GM12878 (cell line): ENCODE data around the gene INCA1. TPM values are rescaled to one million over a fixed set of nuclear protein-coding genes. Genes with fewer than 3 reads are reported as not detected.

Experiments
- ATF2 ChIP-seq: IDR thresholded peaks from 2 replicates; pipeline ENCODE4 v1.6.1; 2012; ENCODE audit warnings: low read length, inconsistent platforms
- BCL3 ChIP-seq: IDR thresholded peaks from 2 replicates; pipeline ENCODE4 v1.6.1; 2011; ENCODE audit warnings: borderline replicate concordance, low read depth, mild to moderate bottlenecking, moderate library complexity, low read length; ENCODE audit not compliant: insufficient read depth, poor library complexity, severe bottlenecking
- DPF2 ChIP-seq: fragments of 450-650 bp; IDR thresholded peaks from 2 replicates; pipeline ENCODE4 v1.6.1; 2017; ENCODE audit warnings: mild to moderate bottlenecking
- E4F1 ChIP-seq: fragments of 450-650 bp; IDR thresholded peaks from 2 replicates; pipeline ENCODE4 v1.6.1; 2018; ENCODE audit warnings: borderline replicate concordance, mild to moderate bottlenecking; ENCODE audit not compliant: partially characterized antibody
- ESRRA ChIP-seq: IDR thresholded peaks from 2 replicates; pipeline ENCODE4 v1.6.1; 2012; ENCODE audit warnings: mild to moderate bottlenecking, low read length, improper control_type of control experiment
- EZH2 ChIP-seq: IDR thresholded peaks from 2 replicates; pipeline ENCODE4 v1.6.1; 2012; ENCODE audit warnings: low read depth, mild to moderate bottlenecking, control low read depth, inconsistent platforms, low read length, borderline replicate concordance; ENCODE audit not compliant: control insufficient read depth
- HDAC2 ChIP-seq: fragments of 200-600 bp; sonication (generic); IDR thresholded peaks from 2 replicates; pipeline ENCODE4 v1.6.1; 2017
- IRF5 ChIP-seq: fragments of 450-650 bp; IDR thresholded peaks from 2 replicates; pipeline ENCODE4 v1.6.1; 2017; ENCODE audit warnings: borderline replicate concordance
- MTA2 ChIP-seq: fragments of 450-650 bp; IDR thresholded peaks from 2 replicates; pipeline ENCODE4 v1.6.1; 2016; ENCODE audit warnings: low read depth, mild to moderate bottlenecking, moderate library complexity
- MYB ChIP-seq: fragments of 150-350 bp; IDR thresholded peaks from 2 replicates; pipeline ENCODE4 v1.6.1; 2014; ENCODE audit warnings: mild to moderate bottlenecking, low read depth, low read length, borderline replicate concordance
- NFIC ChIP-seq: IDR thresholded peaks from 2 replicates; pipeline ENCODE4 v1.6.1; 2012; ENCODE audit warnings: low read depth, mild to moderate bottlenecking, inconsistent platforms, low read length, moderate library complexity
- NR2C2 ChIP-seq: IDR thresholded peaks from 2 replicates; pipeline ENCODE4 v1.6.1; 2011; ENCODE audit warnings: borderline replicate concordance, low read depth; ENCODE audit not compliant: control insufficient read depth, insufficient read length
- PAX5 ChIP-seq: IDR thresholded peaks from 2 replicates; pipeline ENCODE4 v1.6.1; 2011; ENCODE audit warnings: low read depth, low read length, borderline replicate concordance
- PAX8 ChIP-seq: fragments of 450-650 bp; IDR thresholded peaks from 2 replicates; pipeline ENCODE4 v1.6.1; 2017; ENCODE audit warnings: mild to moderate bottlenecking, moderate library complexity
- PML ChIP-seq: IDR thresholded peaks from 2 replicates; pipeline ENCODE4 v1.6.1; 2012; ENCODE audit warnings: low read length, inconsistent platforms
- POU2F2 ChIP-seq: IDR thresholded peaks from 3 replicates; pipeline ENCODE4 v1.6.1; 2011; ENCODE audit warnings: low read depth, mild to moderate bottlenecking, low read length, borderline replicate concordance
- RFX5 ChIP-seq: IDR thresholded peaks from 2 replicates; pipeline ENCODE4 v1.6.1; 2011; ENCODE audit warnings: low read depth, low read length, improper control_type of control experiment
- SP1 ChIP-seq: IDR thresholded peaks from one replicate; pipeline ENCODE4 v1.6.1; 2011; ENCODE audit warnings: low read depth, low read length
- SRF ChIP-seq, 2 experiments: IDR thresholded peaks; 2 replicates each; pipeline ENCODE4 v1.6.1; 2011; ENCODE audit warnings: low read depth in 2 of 2, low read length in 2 of 2, mild to moderate bottlenecking in 1 of 2, moderate library complexity in 1 of 2
- ZSCAN29 ChIP-seq: fragments of 450-650 bp; IDR thresholded peaks from 2 replicates; pipeline ENCODE4 v1.6.1; 2017; ENCODE audit warnings: mild to moderate bottlenecking, moderate library complexity
- polyA plus RNA-seq, 11 experiments: library from polyadenylated mRNA; depleted of rRNA in 4 of 11; unstranded in 6 of 11; stranded (reverse) in 5 of 11; fragments of >200 nt; fragmentation: Nextera tagmentation in 4 of 11; fragmentation: Illumina TruSeq in 1 of 11; extraction: Ambion mirVana in 4 of 11; extraction: Trizol in 1 of 11; gene quantifications; 1 replicate in 1 of 11; 2 replicates in 10 of 11; pipeline versions ENCODE4 v1.2.1 to v1.2.3, GENCODE V29; 2011 to 2016; ENCODE audit warnings: inconsistent platforms in 2 of 11, missing spikeins in 2 of 11, low read depth in 1 of 11
- total RNA-seq, 4 experiments: library from RNA; depleted of rRNA in 3 of 4; stranded (reverse); fragments of >200 nt in 3 of 4; fragmentation: Illumina TruSeq in 1 of 4; extraction: Trizol in 1 of 4; gene quantifications; 2 replicates each; pipeline versions ENCODE4 v1.2.1 to v1.2.3, GENCODE V29; 2013 to 2021

Gene INCA1
- total and polyA plus RNA-seq, 10 of the 15 experiments (the other 5 are each of a cell fraction or from before 2014, with no cell fraction given), result 0.19 to 1.8 (median 0.45) TPM

- no peak for TF ChIP-seq ATF2
- peak; percentile 100 for TF ChIP-seq SP1
- TF ChIP-seq DPF2, result peak; percentile 97
- TF ChIP-seq RFX5, result peak; percentile 76
- TF ChIP-seq E4F1, result peak; percentile 89
- no peak for TF ChIP-seq NR2C2
- no peak for TF ChIP-seq IRF5
- TF ChIP-seq ESRRA, result no peak
- TF ChIP-seq ZSCAN29, result no peak
- TF ChIP-seq SRF (IDR thresholded peaks at IDR 0.05; ENCODE audit: low read depth in 2 of 2, low read length in 2 of 2), result no peak
- TF ChIP-seq MYB, result no peak
- 0 out of 2 replicates have a peak, but pooled peaks have one; percentile 5 for TF ChIP-seq PML
- no peak for TF ChIP-seq NFIC
- TF ChIP-seq PAX8, result no peak
- no peak for TF ChIP-seq HDAC2
- TF ChIP-seq MTA2, result no peak
- peak; percentile 8; the same call in 1 of the 2 replicates for TF ChIP-seq PAX5
- no peak for TF ChIP-seq BCL3
- no peak for TF ChIP-seq EZH2
- TF ChIP-seq POU2F2, result no peak
These were observed 30.3 kb downstream of the INCA1 start (continued) for GRCh38 chr17:4966844-4967538.
